SK-N-SH (cell line): ENCODE results near the gene EIF1B. TPM values are rescaled to one million over a fixed set of nuclear protein-coding genes. Genes with fewer than 3 reads are reported as not detected.

Experiments used
- CTCF ChIA-PET: fragments of 300-600, 350-600 bp; formaldehyde crosslinking; extraction: SDS; loops from one replicate; lab custom pipeline; 2021; lab: Yijun Ruan, JAX
- POLR2A ChIA-PET: fragments of 350-600 bp; sonication (Branson Sonifier 250); formaldehyde crosslinking; extraction: SDS; loops from one replicate; lab custom pipeline; 2020; ENCODE audit warnings: antibody characterized with exemption, inconsistent platforms; lab: Yijun Ruan, JAX
- DNase-seq: peaks from one replicate; pipeline ENCODE4 v3.0.0; 2012
- H2AFZ ChIP-seq: fragments of 200-600 bp; sonication (generic); 2 replicates; pipeline ENCODE4 v1.8.1; 2016; ENCODE audit warnings: antibody characterized with exemption, mild to moderate bottlenecking, low read depth
- H3F3A ChIP-seq: fragments of 200-600 bp; sonication (generic); replicated peaks from 2 replicates; pipeline ENCODE3; 2016; ENCODE audit warnings: antibody characterized with exemption, mild to moderate bottlenecking; ENCODE audit not compliant: insufficient read depth
- H3K27ac ChIP-seq, 2 experiments: fragments of 200-500 bp in 1 of 2; fragments of 200-600 bp in 1 of 2; sonication (Bioruptor generic) in 1 of 2; sonication (generic), shearing (Covaris generic) in 1 of 2; 2 replicates each; pipeline versions ENCODE4 v1.5.1 to v1.6.1; 2014 to 2016; ENCODE audit warnings: low read depth in 2 of 2, inconsistent platforms in 1 of 2, low read length in 1 of 2, mild to moderate bottlenecking in 1 of 2, mixed read lengths in 1 of 2
- H3K27me3 ChIP-seq: fragments of 200-600 bp; sonication (generic), shearing (Covaris generic); 2 replicates; pipeline ENCODE4 v1.6.1; 2016; ENCODE audit warnings: mixed run types; ENCODE audit not compliant: insufficient read depth
- H3K36me3 ChIP-seq, 2 experiments: fragments of 200-500 bp in 1 of 2; fragments of 200-600 bp in 1 of 2; sonication (Bioruptor generic) in 1 of 2; sonication (generic) in 1 of 2; replicated peaks in 1 of 2; 2 replicates each; pipeline versions ENCODE3 to v1.5.1; 2014 to 2016; ENCODE audit warnings: low read length in 1 of 2, mild to moderate bottlenecking in 1 of 2; ENCODE audit not compliant: insufficient read depth in 2 of 2, control insufficient read depth in 1 of 2
- H3K4me1 ChIP-seq, 2 experiments: fragments of 200-500 bp in 1 of 2; fragments of 200-600 bp in 1 of 2; sonication (Bioruptor generic) in 1 of 2; sonication (generic), shearing (Covaris generic) in 1 of 2; 2 replicates each; pipeline versions ENCODE4 v1.5.1 to v1.6.1; 2014 to 2016; ENCODE audit warnings: low read depth in 1 of 2, low read length in 1 of 2, mixed run types in 1 of 2; ENCODE audit not compliant: insufficient read depth in 2 of 2, control insufficient read depth in 1 of 2
- H3K4me2 ChIP-seq: fragments of 200-600 bp; sonication (generic), shearing (Covaris generic); 2 replicates; pipeline ENCODE4 v1.6.1; 2017; ENCODE audit warnings: mixed run types
- H3K4me3 ChIP-seq, 2 experiments: fragments of 200-500 bp in 1 of 2; fragments of 200-600 bp in 1 of 2; sonication (Bioruptor generic) in 1 of 2; sonication (generic), shearing (Covaris generic) in 1 of 2; 2 replicates each; pipeline versions ENCODE4 v1.5.1 to v1.8.1; 2014 to 2016; ENCODE audit warnings: low read depth in 2 of 2, inconsistent platforms in 1 of 2, low read length in 1 of 2, mild to moderate bottlenecking in 1 of 2, mixed read lengths in 1 of 2, moderate library complexity in 1 of 2
- H3K79me2 ChIP-seq: fragments of 200-600 bp; sonication (generic); 2 replicates; pipeline ENCODE4 v1.8.1; 2017; ENCODE audit warnings: mild to moderate bottlenecking; ENCODE audit not compliant: insufficient read depth
- H3K9ac ChIP-seq: fragments of 200-600 bp; sonication (generic); 2 replicates; pipeline ENCODE4 v1.6.1; 2017; ENCODE audit warnings: mixed run types
- H3K9me2 ChIP-seq: fragments of 200-600 bp; sonication (generic); 2 replicates; pipeline ENCODE4 v1.6.1; 2017; ENCODE audit warnings: mixed run types
- H3K9me3 ChIP-seq: fragments of 200-600 bp; sonication (generic); 2 replicates; pipeline ENCODE4 v1.6.1; 2017; ENCODE audit warnings: mixed run types, mild to moderate bottlenecking, moderate library complexity
- H4K20me1 ChIP-seq: fragments of 200-600 bp; sonication (generic); 2 replicates; pipeline ENCODE4 v1.6.1; 2017; ENCODE audit warnings: mild to moderate bottlenecking, mixed run types; ENCODE audit not compliant: insufficient read depth
- ELF1 ChIP-seq: IDR thresholded peaks from 2 replicates; pipeline ENCODE4 v1.4.0; 2012
- EP300 ChIP-seq, 2 experiments: IDR thresholded peaks; 2 replicates each; pipeline versions ENCODE4 v1.4.0 to v1.6.1; 2012; ENCODE audit warnings: borderline replicate concordance in 1 of 2, low read depth in 1 of 2, low read length in 1 of 2
- FOSL2 ChIP-seq: IDR thresholded peaks from 2 replicates; pipeline ENCODE4 v1.4.0; 2012; ENCODE audit warnings: low read depth, mild to moderate bottlenecking, moderate library complexity, borderline replicate concordance
- FOXJ3 ChIP-seq: sonication (generic); formaldehyde crosslinking; IDR thresholded peaks from 2 replicates; pipeline ENCODE4 v1.5.1; 2020; ENCODE audit warnings: mild to moderate bottlenecking, missing genetic modification reagents
- FOXM1 ChIP-seq: IDR thresholded peaks from 2 replicates; pipeline ENCODE4 v1.4.0; 2012; ENCODE audit warnings: low read depth, mild to moderate bottlenecking
- GABPA ChIP-seq: IDR thresholded peaks from 2 replicates; pipeline ENCODE4 v1.4.0; 2012; ENCODE audit warnings: low read depth, mild to moderate bottlenecking
- GATA2 ChIP-seq: sonication (generic); formaldehyde crosslinking; IDR thresholded peaks from 2 replicates; pipeline ENCODE4 v1.5.0; 2020; ENCODE audit warnings: mild to moderate bottlenecking, missing genetic modification reagents
- JUND ChIP-seq: IDR thresholded peaks from 2 replicates; pipeline ENCODE4 v1.4.0; 2012
- NFIC ChIP-seq: IDR thresholded peaks from 2 replicates; pipeline ENCODE4 v1.4.0; 2012; ENCODE audit warnings: borderline replicate concordance
- NRF1 ChIP-seq: IDR thresholded peaks from 2 replicates; pipeline ENCODE4 v1.6.1; 2012; ENCODE audit warnings: low read depth, mild to moderate bottlenecking, low read length
- PBX3 ChIP-seq: IDR thresholded peaks from 2 replicates; pipeline ENCODE4; 2012
- POLR2AphosphoS5 ChIP-seq: IDR thresholded peaks from 2 replicates; pipeline ENCODE4 v1.6.1; 2012; ENCODE audit warnings: low read depth, low read length
- RAD21 ChIP-seq: IDR thresholded peaks from 2 replicates; pipeline ENCODE4 v1.6.1; 2012; ENCODE audit warnings: mild to moderate bottlenecking, low read length
- REST ChIP-seq: IDR thresholded peaks from 2 replicates; pipeline ENCODE4 v1.6.1; 2012; ENCODE audit warnings: mild to moderate bottlenecking, low read depth, low read length, moderate library complexity
- SMC3 ChIP-seq: IDR thresholded peaks from 2 replicates; pipeline ENCODE4 v1.6.1; 2012; ENCODE audit warnings: low read depth, low read length, improper control_type of control experiment
- TAF1 ChIP-seq: IDR thresholded peaks from 2 replicates; pipeline ENCODE4 v1.6.1; 2012; ENCODE audit warnings: low read depth, mild to moderate bottlenecking, low read length, moderate library complexity, borderline replicate concordance
- TEAD4 ChIP-seq: IDR thresholded peaks from 2 replicates; pipeline ENCODE4 v1.4.0; 2012; ENCODE audit warnings: mild to moderate bottlenecking, borderline replicate concordance; ENCODE audit not compliant: insufficient read depth
- USF1 ChIP-seq: IDR thresholded peaks from 2 replicates; pipeline ENCODE4 v1.4.0; 2012; ENCODE audit warnings: low read depth, borderline replicate concordance
- YY1 ChIP-seq: IDR thresholded peaks from 2 replicates; pipeline ENCODE4 v1.4.0; 2012; ENCODE audit warnings: low read depth, mild to moderate bottlenecking
- ZBTB33 ChIP-seq: IDR thresholded peaks from 2 replicates; pipeline ENCODE4 v1.4.0; 2012; ENCODE audit warnings: low read depth, borderline replicate concordance
- WGBS: methylation state at CpG from one replicate; pipeline ENCODE4 v1.1.6; 2017; ENCODE audit warnings: low lambda C conversion rate; 5-methylcytosine and 5-hydroxymethylcytosine counted together
- polyA plus RNA-seq, 3 experiments: library from polyadenylated mRNA; depleted of rRNA; stranded (reverse); fragments of >200 nt; gene quantifications; 2 replicates each; pipeline ENCODE4 v1.2.3, GENCODE V29; 2012

The EIF1B gene
- polyA plus RNA-seq, 1 of the 3 experiments (the other 2 are of a cell fraction), result 22.9 TPM

- no peak overlapping the region for H3K4me2 ChIP-seq
- no peaks in the 10 kb centered on the region for H3K36me3 ChIP-seq
- no peak overlapping the region for H3K9ac ChIP-seq
- no peak overlapping the region for H3K27ac ChIP-seq
- no peaks in the 10 kb centered on the region for H3K79me2 ChIP-seq
- H3K27me3 ChIP-seq, result no peaks in the 10 kb centered on the region
- no peak for TF ChIP-seq TAF1
- no peak for TF ChIP-seq SMC3
- no peak for TF ChIP-seq REST
- no peak for TF ChIP-seq PBX3
- TF ChIP-seq GATA2 (CRISPR knock-in tag), result no peak
- no peak for TF ChIP-seq FOSL2
- no peak for TF ChIP-seq YY1
- TF ChIP-seq GABPA, result no peak
- TF ChIP-seq POLR2AphosphoS5, result no peak
- no peak for TF ChIP-seq ELF1
- no peak for TF ChIP-seq RAD21
- no peak for TF ChIP-seq NFIC
- no peak for TF ChIP-seq JUND
- TF ChIP-seq, all 33 proteins: peak for 0
- ChIA-PET CTCF (interaction anchor here (1.6 to 1.9 kb wide), 2 partner anchors 10 to 13 kb away, joined by 4 to 6 read pairs; no protein-coding TSS in a partner anchor), POLR2A (no interaction called here)
- H4K20me1 ChIP-seq, result no peaks in the 10 kb centered on the region
- no peak overlapping the region for H3K4me3 ChIP-seq
- no peak overlapping the region for H2AFZ ChIP-seq
- peaks cover 0 to 10% of the 10 kb centered on the region in 2 experiments; a peak in 2 of 4 replicates for H3K4me1 ChIP-seq
- DNase-seq, result no peak
- no peaks in the 10 kb centered on the region for H3K9me3 ChIP-seq
- H3F3A ChIP-seq, result no peaks in the 10 kb centered on the region
- no peaks in the 10 kb centered on the region for H3K9me2 ChIP-seq
These were observed 16.0 kb downstream of the EIF1B start for GRCh38 chr3:40325465-40325864.

- H3K79me2 ChIP-seq, result no peaks in the 10 kb centered on the region
- H3K9ac ChIP-seq, result no peak overlapping the region
- POLR2A ChIA-PET, result interaction anchor here (1.3 kb wide), 1 partner anchor 129 kb away, joined by 6 read pairs; the partner anchor contains the start of gene RPL14
- WGBS, result 63% methylated on average over 5 of the region's 5 CpGs
- no peaks in the 10 kb centered on the region for H3K9me2 ChIP-seq
- CTCF ChIA-PET, result interaction anchor here (0.6 to 3.6 kb wide), 28 partner anchors 9 to 1771 kb away, joined by 3 to 26 read pairs (median 4); partner anchors contain the start of gene RPL14
- no peaks in the 10 kb centered on the region for H4K20me1 ChIP-seq
- H3F3A ChIP-seq, result no peaks in the 10 kb centered on the region
- no peak overlapping the region for H2AFZ ChIP-seq
- no peaks in the 10 kb centered on the region for H3K36me3 ChIP-seq
- H3K27me3 ChIP-seq, result no peaks in the 10 kb centered on the region
- H3K9me3 ChIP-seq, result no peaks in the 10 kb centered on the region
- no peak overlapping the region for H3K4me3 ChIP-seq
- no peak for DNase-seq
- peak overlapping the region in 1 of 2 experiments; percentile 1; a peak in 1 of 4 replicates for H3K27ac ChIP-seq
- no peak overlapping the region for H3K4me2 ChIP-seq
- peaks cover 0 to 16% of the 10 kb centered on the region in 2 experiments; a peak in 2 of 4 replicates for H3K4me1 ChIP-seq
- TF ChIP-seq FOXM1 (no peak), FOSL2 (no peak), SMC3 (no peak), FOXJ3 (CRISPR knock-in tag) (no peak), NRF1 (no peak), JUND (no peak), USF1 (no peak), ELF1 (no peak), ZBTB33 (no peak), TEAD4 (no peak), EP300 (IDR thresholded peaks at IDR 0.05; ENCODE audit: borderline replicate concordance in 1 of 2, low read depth in 1 of 2, low read length in 1 of 2) (no peak)
These were observed 18.9 kb downstream of the EIF1B start for GRCh38 chr3:40328374-40328773.
